GM11168 (cell line): Measurements from ENCODE around the gene HIPK2.

Experiments
- in situ Hi-C: fragments of 300-500 bp; cut with MboI; formaldehyde crosslinking; loops from one replicate; pipeline ENCODE4 v1.12.0; 2022; ENCODE audit warnings: low sequenced_read_pairs; ENCODE audit not compliant: unreplicated experiment

The HIPK2 gene

GRCh38 chr7:139720186-139720585 is 57.6 kb downstream of the HIPK2 start:
- in situ Hi-C loops, result no loop called here

GRCh38 chr7:139718859-139719258 is 58.9 kb downstream of the HIPK2 start:
- in situ Hi-C loops, result no loop called here

GRCh38 chr7:139718141-139718540 is 59.7 kb downstream of the HIPK2 start:
- in situ Hi-C loops, result no loop called here

- in situ Hi-C loops, result no loop called here
Observed at GRCh38 chr7:139716156-139716942, 61.4 kb downstream of the HIPK2 start.

GRCh38 chr7:139715194-139715815 is 62.5 kb downstream of the HIPK2 start:
- in situ Hi-C loops, result no loop called here

- in situ Hi-C loops, result no loop called here
Observed at GRCh38 chr7:139714163-139714901, 63.5 kb downstream of the HIPK2 start.

- in situ Hi-C loops, result no loop called here
Observed at GRCh38 chr7:139713526-139714162, 64.2 kb downstream of the HIPK2 start.

GRCh38 chr7:139713061-139713460 is 64.7 kb downstream of the HIPK2 start:
- in situ Hi-C loops, result no loop called here

GRCh38 chr7:139711991-139712743 is 65.6 kb downstream of the HIPK2 start:
- in situ Hi-C loops, result no loop called here

- in situ Hi-C loops, result no loop called here
Observed at GRCh38 chr7:139710036-139710435, 67.8 kb downstream of the HIPK2 start.

GRCh38 chr7:139709485-139709884 is 68.3 kb downstream of the HIPK2 start:
- in situ Hi-C loops, result no loop called here

GRCh38 chr7:139708541-139708940 is 69.3 kb downstream of the HIPK2 start:
- in situ Hi-C loops, result no loop called here

- in situ Hi-C loops, result no loop called here
Observed at GRCh38 chr7:139706837-139707236, 71.0 kb downstream of the HIPK2 start.

GRCh38 chr7:139704308-139704879 is 73.4 kb downstream of the HIPK2 start:
- in situ Hi-C loops, result no loop called here

GRCh38 chr7:139703487-139704307 is 74.1 kb downstream of the HIPK2 start:
- in situ Hi-C loops, result no loop called here

GRCh38 chr7:139702811-139703486 is 74.8 kb downstream of the HIPK2 start:
- in situ Hi-C loops, result no loop called here

- in situ Hi-C loops, result no loop called here
Observed at GRCh38 chr7:139702313-139702731, 75.5 kb downstream of the HIPK2 start.

GRCh38 chr7:139701908-139702307 is 75.9 kb downstream of the HIPK2 start:
- in situ Hi-C loops, result no loop called here
